Measurements from ENCODE around the gene SPRYD7.

- TF ChIP-seq, protein P1, sequence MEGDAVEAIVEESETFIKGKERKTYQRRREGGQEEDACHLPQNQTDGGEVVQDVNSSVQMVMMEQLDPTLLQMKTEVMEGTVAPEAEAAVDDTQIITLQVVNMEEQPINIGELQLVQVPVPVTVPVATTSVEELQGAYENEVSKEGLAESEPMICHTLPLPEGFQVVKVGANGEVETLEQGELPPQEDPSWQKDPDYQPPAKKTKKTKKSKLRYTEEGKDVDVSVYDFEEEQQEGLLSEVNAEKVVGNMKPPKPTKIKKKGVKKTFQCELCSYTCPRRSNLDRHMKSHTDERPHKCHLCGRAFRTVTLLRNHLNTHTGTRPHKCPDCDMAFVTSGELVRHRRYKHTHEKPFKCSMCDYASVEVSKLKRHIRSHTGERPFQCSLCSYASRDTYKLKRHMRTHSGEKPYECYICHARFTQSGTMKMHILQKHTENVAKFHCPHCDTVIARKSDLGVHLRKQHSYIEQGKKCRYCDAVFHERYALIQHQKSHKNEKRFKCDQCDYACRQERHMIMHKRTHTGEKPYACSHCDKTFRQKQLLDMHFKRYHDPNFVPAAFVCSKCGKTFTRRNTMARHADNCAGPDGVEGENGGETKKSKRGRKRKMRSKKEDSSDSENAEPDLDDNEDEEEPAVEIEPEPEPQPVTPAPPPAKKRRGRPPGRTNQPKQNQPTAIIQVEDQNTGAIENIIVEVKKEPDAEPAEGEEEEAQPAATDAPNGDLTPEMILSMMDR (IDR thresholded peaks at IDR 0.05): no peak
- TF ChIP-seq EP300 (IDR thresholded peaks at IDR 0.05): no peak
Observed at GRCh38 chr13:49980266-49980665, 44.1 kb upstream of the SPRYD7 start.
